Mesenchymal stem cell (in vitro differentiated cells and primary cell): Measurements from ENCODE around the gene LIM2.

Source experiments
- DNase-seq: peaks from one replicate; pipeline ENCODE4 v3.0.0-alpha.2; 2013
- H2AFZ ChIP-seq: one replicate; pipeline ENCODE4 v1.6.1; 2013; ENCODE audit warnings: low read depth, mild to moderate bottlenecking, control low read depth, inconsistent platforms, low read length, moderate library complexity
- H2AK5ac ChIP-seq: 2 replicates; pipeline ENCODE4 v1.6.1; 2013; ENCODE audit warnings: low read length, moderate library complexity, mild to moderate bottlenecking, inconsistent platforms; ENCODE audit not compliant: severe bottlenecking
- H2BK120ac ChIP-seq: one replicate; pipeline ENCODE4 v1.6.1; 2013; ENCODE audit warnings: low read depth, mild to moderate bottlenecking, inconsistent platforms, low read length, moderate library complexity
- H2BK12ac ChIP-seq, 2 experiments: one replicate each; pipeline ENCODE4 v1.6.1; 2013; ENCODE audit warnings: inconsistent platforms in 2 of 2, low read length in 2 of 2, mild to moderate bottlenecking in 2 of 2, moderate library complexity in 2 of 2, control low read depth in 1 of 2
- H2BK15ac ChIP-seq: one replicate; pipeline ENCODE4 v1.6.1; 2013; ENCODE audit warnings: mild to moderate bottlenecking, low read depth, inconsistent platforms; ENCODE audit not compliant: poor library complexity, severe bottlenecking
- H2BK5ac ChIP-seq: 2 replicates; pipeline ENCODE4 v1.6.1; 2013; ENCODE audit warnings: low read depth, mild to moderate bottlenecking, low read length, control low read depth, inconsistent platforms; ENCODE audit not compliant: poor library complexity, severe bottlenecking
- H3K14ac ChIP-seq, 2 experiments: one replicate each; pipeline ENCODE4 v1.6.1; 2013; ENCODE audit warnings: inconsistent platforms in 2 of 2, low read length in 2 of 2, control low read depth in 1 of 2, mild to moderate bottlenecking in 1 of 2, moderate library complexity in 1 of 2
- H3K18ac ChIP-seq, 2 experiments: one replicate each; pipeline ENCODE4 v1.6.1; 2013; ENCODE audit warnings: inconsistent platforms in 2 of 2, low read length in 2 of 2, control low read depth in 1 of 2, low read depth in 1 of 2, mild to moderate bottlenecking in 1 of 2
- H3K23ac ChIP-seq, 2 experiments: one replicate each; pipeline ENCODE4 v1.6.1; 2013; ENCODE audit warnings: inconsistent platforms in 2 of 2, low read length in 2 of 2, mild to moderate bottlenecking in 2 of 2, moderate library complexity in 2 of 2, control low read depth in 1 of 2
- H3K27ac ChIP-seq: 2 replicates; pipeline ENCODE4 v1.5.1; 2013; ENCODE audit warnings: mild to moderate bottlenecking, moderate library complexity, low read length, control low read depth, inconsistent platforms; ENCODE audit not compliant: poor library complexity, severe bottlenecking
- H3K27me3 ChIP-seq, 2 experiments: 2 replicates each; pipeline versions ENCODE4 v1.6.1 to v1.7.0; 2013; ENCODE audit warnings: low read length in 2 of 2, mild to moderate bottlenecking in 2 of 2, moderate library complexity in 2 of 2, control low read depth in 1 of 2, inconsistent platforms in 1 of 2; ENCODE audit not compliant: control insufficient read depth in 1 of 2, insufficient read depth in 1 of 2
- H3K36me3 ChIP-seq, 2 experiments: 2 replicates each; pipeline versions ENCODE4 v1.6.1 to v1.7.0; 2013; ENCODE audit warnings: low read length in 2 of 2, control low read depth in 1 of 2, inconsistent platforms in 1 of 2, low read depth in 1 of 2, mild to moderate bottlenecking in 1 of 2; ENCODE audit not compliant: insufficient read depth in 2 of 2, control insufficient read depth in 1 of 2
- H3K4ac ChIP-seq, 2 experiments: one replicate each; pipeline ENCODE4 v1.6.1; 2013; ENCODE audit warnings: inconsistent platforms in 2 of 2, low read length in 2 of 2, mild to moderate bottlenecking in 2 of 2, moderate library complexity in 2 of 2, control low read depth in 1 of 2, low read depth in 1 of 2
- H3K4me1 ChIP-seq: 2 replicates; pipeline ENCODE4 v1.6.1; 2013; ENCODE audit warnings: low read depth, low read length, control low read depth; ENCODE audit not compliant: control insufficient read depth, insufficient read depth
- H3K4me2 ChIP-seq: 2 replicates; pipeline ENCODE4 v1.6.1; 2013; ENCODE audit warnings: low read length, mild to moderate bottlenecking, inconsistent platforms; ENCODE audit not compliant: poor library complexity, severe bottlenecking
- H3K4me3 ChIP-seq, 2 experiments: 2 replicates each; pipeline versions ENCODE4 v1.5.1 to v1.7.0; 2013; ENCODE audit warnings: low read length in 2 of 2, mild to moderate bottlenecking in 2 of 2, control low read depth in 1 of 2, low read depth in 1 of 2; ENCODE audit not compliant: insufficient read depth in 1 of 2
- H3K79me1 ChIP-seq: replicated peaks from 2 replicates; pipeline ENCODE4 v1.6.1; 2013; ENCODE audit warnings: mild to moderate bottlenecking, control low read depth, low read length, inconsistent platforms; ENCODE audit not compliant: poor library complexity, severe bottlenecking
- H3K9ac ChIP-seq: 2 replicates; pipeline ENCODE4 v1.7.0; 2013; ENCODE audit warnings: mild to moderate bottlenecking, low read length, moderate library complexity
- H3K9me3 ChIP-seq: 2 replicates; pipeline ENCODE4 v1.7.0; 2013; ENCODE audit warnings: mild to moderate bottlenecking, low read length; ENCODE audit not compliant: control insufficient read depth
- H4K8ac ChIP-seq: one replicate; pipeline ENCODE4 v1.6.1; 2013; ENCODE audit warnings: inconsistent platforms, mild to moderate bottlenecking, low read length, moderate library complexity
- H4K91ac ChIP-seq: one replicate; pipeline ENCODE4 v1.6.1; 2013; ENCODE audit warnings: mild to moderate bottlenecking, low read length, inconsistent platforms
- WGBS: methylation state at CpG from one replicate; pipeline ENCODE4 v1.1.7; 2013; ENCODE audit warnings: mixed read lengths; 5-methylcytosine and 5-hydroxymethylcytosine counted together

Gene LIM2

GRCh38 chr19:51365965-51366388 lies 21.8 kb downstream of the LIM2 start, which contains the start of gene ETFB:
Gene ETFB (minus strand): TSS chr19:51366388. CDS start chr19:51366326, 62 bp downstream.
- Histone ChIP-seq H2BK15ac (peak within 1 kb of the TSS; percentile 87), H3K9me3 (no peaks in the 10 kb centered on the region), H2BK120ac (peak within 1 kb of the TSS; percentile 45), H3K9ac (peak within 1 kb of the TSS; percentile 95), H3K4me2 (peak within 1 kb of the TSS; percentile 95), H3K4me3 (peak within 1 kb of the TSS; percentile 90 to 91), H4K91ac (peak within 1 kb of the TSS; percentile 79), H2BK5ac (peak within 1 kb of the TSS; percentile 15), H3K79me1 (peaks cover 25% of the 10 kb centered on the region), H3K4ac (peak within 1 kb of the TSS; percentile 58 to 96), H2AK5ac (peak within 1 kb of the TSS; percentile 38), H3K27me3 (peaks cover 0 to 2% of the 10 kb centered on the region in 2 experiments), H3K18ac (peak within 1 kb of the TSS; percentile 93 to 98), H3K36me3 (no peaks in the 10 kb centered on the region), H3K23ac (peak within 1 kb of the TSS in 1 of 2 experiments; percentile 27), H4K8ac (peak within 1 kb of the TSS; percentile 94), H3K14ac (peak within 1 kb of the TSS in 1 of 2 experiments; percentile 97), H3K27ac (peak within 1 kb of the TSS; percentile 83), H2BK12ac (peak within 1 kb of the TSS in 1 of 2 experiments; percentile 51), H3K4me1 (peaks cover 35% of the 10 kb centered on the region), H2AFZ (peak within 1 kb of the TSS; percentile 67)
- 3% methylated on average over 12 of the region's 27 CpGs for WGBS
- DNase-seq = no peak

- H2AFZ ChIP-seq = no peak overlapping the region
- 29% methylated on average over 10 of the region's 10 CpGs for WGBS
- peak overlapping the region; percentile 51 for H3K27ac ChIP-seq
- peak overlapping the region; percentile 60 for H2BK15ac ChIP-seq
- no peaks in the 10 kb centered on the region for H3K27me3 ChIP-seq
- DNase-seq = peak; percentile 71
- peak overlapping the region; percentile 60 for H4K91ac ChIP-seq
- peak overlapping the region; percentile 84 to 98 for H3K18ac ChIP-seq
- H3K4me1 ChIP-seq = peaks cover 35% of the 10 kb centered on the region
- H2BK5ac ChIP-seq = no peak overlapping the region
- H2AK5ac ChIP-seq = no peak overlapping the region
- H2BK12ac ChIP-seq = peak overlapping the region in 1 of 2 experiments; percentile 7
- peak overlapping the region; percentile 95 for H3K9ac ChIP-seq
- peaks cover 25% of the 10 kb centered on the region for H3K79me1 ChIP-seq
- H4K8ac ChIP-seq = peak overlapping the region; percentile 21
- H3K4me2 ChIP-seq = peak overlapping the region; percentile 83
- H3K36me3 ChIP-seq = no peaks in the 10 kb centered on the region
- peak overlapping the region; percentile 19 to 96 for H3K4ac ChIP-seq
- H3K4me3 ChIP-seq = peak overlapping the region; percentile 90 to 91
- H3K23ac ChIP-seq = peak overlapping the region in 1 of 2 experiments; percentile 2
- peak overlapping the region in 1 of 2 experiments; percentile 67 for H3K14ac ChIP-seq
- H3K9me3 ChIP-seq = no peaks in the 10 kb centered on the region
- H2BK120ac ChIP-seq = no peak overlapping the region
These were observed 22.4 kb downstream of the LIM2 start for GRCh38 chr19:51365211-51365964.

- 91% methylated on average over 15 of the region's 15 CpGs for WGBS
These were observed 23.3 kb downstream of the LIM2 start for GRCh38 chr19:51364200-51365106.

More at GRCh38 chr19:51364200-51365106, 23.3 kb downstream of the LIM2 start:
- Histone ChIP-seq H3K9me3 (no peaks in the 10 kb centered on the region), H2BK120ac (no peak overlapping the region), H3K9ac (peak overlapping the region; percentile 48), H3K4me1 (peaks cover 37% of the 10 kb centered on the region), H3K4me2 (no peak overlapping the region), H3K18ac (no peak overlapping the region), H4K91ac (no peak overlapping the region), H3K4me3 (no peak overlapping the region), H3K14ac (no peak overlapping the region), H3K36me3 (no peaks in the 10 kb centered on the region), H4K8ac (peak overlapping the region; percentile 56), H2AK5ac (no peak overlapping the region), H3K4ac (no peak overlapping the region), H2BK5ac (no peak overlapping the region), H3K79me1 (peaks cover 27% of the 10 kb centered on the region), H3K27ac (no peak overlapping the region), H2AFZ (no peak overlapping the region), H3K27me3 (no peaks in the 10 kb centered on the region), H2BK15ac (no peak overlapping the region), H3K23ac (no peak overlapping the region), H2BK12ac (peak overlapping the region; percentile 61 to 88)
- peak; percentile 27 for DNase-seq
